Measurements from ENCODE around the gene ADGRL4. TPM values are rescaled to one million over a fixed set of nuclear protein-coding genes. Genes with fewer than 3 reads are reported as not detected.
"Not testable (repeated sequence)": the region's sequence is repeated elsewhere in the genome, so short reads cannot be mapped to it uniquely, and the experiment has no call there.

ADGRL4 gene
- total and polyA plus RNA-seq, 12 donors = 4.4 to 26.6 (median 10.4) TPM

DNA sequence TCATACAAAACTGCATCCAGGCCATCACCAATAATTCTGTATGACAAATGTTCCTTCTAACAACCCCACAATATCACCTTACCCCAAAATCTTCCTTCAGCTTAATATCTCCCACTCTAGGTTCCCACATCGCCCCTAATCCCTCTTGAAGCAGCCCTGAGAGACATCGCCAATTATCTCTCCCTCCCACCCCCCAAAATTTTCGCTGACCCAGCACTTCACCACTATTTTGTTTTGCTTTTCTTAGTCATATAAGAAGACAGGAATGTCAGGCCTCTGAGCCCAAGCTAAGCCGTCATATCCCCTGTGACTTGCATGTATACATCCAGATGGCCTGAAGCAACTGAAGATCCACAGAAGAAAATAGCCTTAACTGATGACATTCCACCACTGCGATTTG is 126.3 kb downstream of the ADGRL4 start:
- Histone ChIP-seq H3K9me3 (replicated peaks in 1 of 3) (no peaks in the 10 kb centered on the region), H3K4me1 (replicated peaks in 1 of 2) (no peaks in the 10 kb centered on the region), H3K4me3 (no peak overlapping the region), H3K27me3 (no peaks in the 10 kb centered on the region), H3K36me3 (replicated peaks in 1 of 2) (no peaks in the 10 kb centered on the region), H3K27ac (no peak overlapping the region)
- DNase-seq = no peak
- WGBS, 4 donors = 80 to 84% (median 81%) methylated on average over 5 of the region's 5 CpGs
- intact Hi-C loops (cut with DNase I) = no loop called here
- no peak for TF ChIP-seq POLR2A (IDR thresholded peaks at IDR 0.05)
- no peak for TF ChIP-seq CTCF (IDR thresholded peaks at IDR 0.05)

DNA sequence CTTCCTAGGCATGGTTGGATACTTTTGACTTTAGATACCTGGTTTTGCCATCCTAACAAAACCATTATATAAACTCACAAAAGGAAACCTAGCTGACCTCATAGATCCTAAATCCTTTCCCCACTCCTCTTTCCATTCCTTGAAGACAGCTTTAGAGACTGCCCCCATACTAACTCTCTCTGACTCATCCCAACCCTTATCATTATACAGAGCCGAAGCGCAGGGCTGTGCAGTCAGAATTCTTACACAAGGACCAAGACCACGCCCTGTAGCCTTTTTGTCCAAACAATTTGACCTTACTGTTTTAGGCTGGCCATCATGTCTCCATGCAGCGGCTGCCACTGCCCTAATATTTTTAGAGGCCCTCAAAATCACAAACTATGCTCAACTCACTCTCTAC is 130.5 kb downstream of the ADGRL4 start:
- H3K36me3 ChIP-seq (replicated peaks in 1 of 2); H3K27me3 ChIP-seq; H3K4me3 ChIP-seq; DNase-seq; H3K4me1 ChIP-seq (replicated peaks in 1 of 2); H3K9me3 ChIP-seq (replicated peaks in 1 of 3); H3K27ac ChIP-seq; intact Hi-C loops (cut with DNase I): not testable (repeated sequence)
- 75 to 97% (median 84%) methylated on average over 4 of the region's 4 CpGs for WGBS, 4 donors

- DNase-seq; H3K36me3 ChIP-seq (replicated peaks in 1 of 2): not testable (repeated sequence)
Measured at GRCh38 chr1:78872801-78873200, 133.7 kb downstream of the ADGRL4 start.

DNA sequence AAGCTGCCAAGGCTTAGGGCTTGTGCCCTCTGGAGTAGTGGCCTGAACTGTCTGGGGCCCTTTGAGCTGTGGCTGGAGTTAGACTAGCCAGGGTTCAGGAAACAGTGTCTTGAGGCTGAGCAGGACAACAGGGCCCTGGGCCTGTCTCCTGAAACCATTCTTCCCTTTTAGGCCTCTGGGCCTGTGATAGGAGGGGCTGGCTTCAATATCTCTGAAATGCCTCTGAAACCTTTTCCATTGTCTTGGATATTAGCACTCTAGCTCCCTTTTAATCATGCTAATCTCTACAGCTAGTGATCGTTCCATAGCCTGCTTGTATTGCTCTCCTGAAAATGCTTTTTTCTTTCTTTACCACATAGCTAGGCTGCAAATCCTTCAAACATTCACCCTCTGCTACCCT is 135.3 kb downstream of the ADGRL4 start:
- Histone ChIP-seq H3K4me1 (replicated peaks in 1 of 2) (no peaks in the 10 kb centered on the region), H3K9me3 (replicated peaks in 1 of 3) (no peaks in the 10 kb centered on the region), H3K4me3 (no peak overlapping the region), H3K36me3 (replicated peaks in 1 of 2) (no peaks in the 10 kb centered on the region), H3K27ac (no peak overlapping the region), H3K27me3 (no peaks in the 10 kb centered on the region)
- intact Hi-C loops (cut with DNase I) = no loop called here
- TF ChIP-seq POLR2A (IDR thresholded peaks at IDR 0.05) = no peak
- no peak for TF ChIP-seq CTCF (IDR thresholded peaks at IDR 0.05)
- WGBS, 4 donors = 81 to 100% (median 85%) methylated on average over 1 of the region's 1 CpG
- no peak for DNase-seq

More at GRCh38 chr1:78872801-78873200, 133.7 kb downstream of the ADGRL4 start:
- H3K4me1 ChIP-seq (replicated peaks in 1 of 2); intact Hi-C loops (cut with DNase I); H3K4me3 ChIP-seq; H3K27ac ChIP-seq; H3K9me3 ChIP-seq (replicated peaks in 1 of 3); H3K27me3 ChIP-seq: not testable (repeated sequence)
- 83 to 98% (median 90%) methylated on average over 3 to 4 of the region's 4 CpGs for WGBS, 4 donors

DNA sequence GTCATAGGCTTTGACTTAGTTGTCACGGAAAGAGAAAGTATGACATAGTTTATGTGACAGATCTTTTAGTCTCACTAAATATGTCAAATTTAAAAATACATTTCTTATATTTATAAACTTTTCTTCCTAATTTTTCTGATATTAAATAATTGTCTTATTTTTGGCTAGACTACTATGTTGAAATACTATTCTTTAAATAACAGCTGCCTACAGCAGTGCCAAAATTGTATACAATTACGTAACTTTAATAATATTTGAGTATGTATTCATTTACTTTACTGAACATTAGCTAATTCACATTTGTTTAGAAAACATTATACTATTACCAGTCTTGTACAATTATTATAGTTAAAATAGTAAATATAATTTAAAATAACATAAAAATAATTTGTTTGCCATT is 137.4 kb downstream of the ADGRL4 start:
- no peak for DNase-seq
- no peak overlapping the region for H3K27ac ChIP-seq
- H3K4me3 ChIP-seq = no peak overlapping the region
- H3K4me1 ChIP-seq (replicated peaks in 1 of 2) = no peaks in the 10 kb centered on the region
- no peaks in the 10 kb centered on the region for H3K36me3 ChIP-seq (replicated peaks in 1 of 2)
- H3K27me3 ChIP-seq = no peaks in the 10 kb centered on the region
- no peaks in the 10 kb centered on the region for H3K9me3 ChIP-seq (replicated peaks in 1 of 3)
- no peak for TF ChIP-seq POLR2A (IDR thresholded peaks at IDR 0.05)
- no peak for TF ChIP-seq CTCF (IDR thresholded peaks at IDR 0.05)
- intact Hi-C loops (cut with DNase I) = no loop called here
- WGBS, 4 donors = 67 to 78% (median 73%) methylated on average over 2 of the region's 2 CpGs

Data from adrenal gland (tissue), 12 donors.